NCI-H510A (cell line): ENCODE data around the gene ITGAD.
"Not testable (repeated sequence)": the region's sequence is repeated elsewhere in the genome, so short reads cannot be mapped to it uniquely, and the experiment has no call there.

Source experiments
- DNase-seq: peaks from one replicate; lab custom pipeline; 2025; lab: John Stamatoyannopoulos, UW

Gene ITGAD

GRCh38 chr16:31429796-31430195 lies 36.7 kb downstream of the ITGAD start:
- DNase-seq, result no peak

- no peak for DNase-seq
These were observed 37.4 kb downstream of the ITGAD start for GRCh38 chr16:31430380-31431052.

- DNase-seq, result no peak
These were observed 42.4 kb downstream of the ITGAD start for GRCh38 chr16:31435341-31436220.

- no peak for DNase-seq
These were observed 43.3 kb downstream of the ITGAD start for GRCh38 chr16:31436221-31437045.

- DNase-seq, result no peak
These were observed 45.3 kb downstream of the ITGAD start for GRCh38 chr16:31438414-31438813.

GRCh38 chr16:31439023-31439422 lies 45.9 kb downstream of the ITGAD start:
- not testable (repeated sequence) for DNase-seq

- DNase-seq, result no peak
These were observed 46.4 kb downstream of the ITGAD start for GRCh38 chr16:31439519-31439918.

- no peak for DNase-seq
These were observed 47.5 kb downstream of the ITGAD start for GRCh38 chr16:31440516-31441184.

GRCh38 chr16:31441956-31442355 lies 48.8 kb downstream of the ITGAD start:
- DNase-seq, result no peak

GRCh38 chr16:31445931-31446330 lies 52.8 kb downstream of the ITGAD start:
- not testable (repeated sequence) for DNase-seq

- DNase-seq, result no peak
These were observed 58.1 kb downstream of the ITGAD start for GRCh38 chr16:31451201-31451600.

- DNase-seq, result peak; percentile 67
These were observed 58.7 kb downstream of the ITGAD start for GRCh38 chr16:31451681-31452351.

- DNase-seq, result no peak
These were observed 59.5 kb downstream of the ITGAD start for GRCh38 chr16:31452631-31453106.

GRCh38 chr16:31453255-31454204 lies 60.4 kb downstream of the ITGAD start:
- DNase-seq, result no peak

- no peak for DNase-seq
These were observed 62.6 kb downstream of the ITGAD start for GRCh38 chr16:31455601-31456314.

GRCh38 chr16:31456988-31457360 lies 63.8 kb downstream of the ITGAD start:
- no peak for DNase-seq

- peak; percentile 77 for DNase-seq
These were observed 65.1 kb downstream of the ITGAD start for GRCh38 chr16:31458073-31458843.

GRCh38 chr16:31458844-31459686 lies 65.9 kb downstream of the ITGAD start, which contains the start of gene ARMC5:
Gene ARMC5 (plus strand): TSS chr16:31459501. CDS start chr16:31459525, 24 bp downstream.
- peak; percentile 96 for DNase-seq
